ENCODE measurements around the gene SNRNP48.

DNA sequence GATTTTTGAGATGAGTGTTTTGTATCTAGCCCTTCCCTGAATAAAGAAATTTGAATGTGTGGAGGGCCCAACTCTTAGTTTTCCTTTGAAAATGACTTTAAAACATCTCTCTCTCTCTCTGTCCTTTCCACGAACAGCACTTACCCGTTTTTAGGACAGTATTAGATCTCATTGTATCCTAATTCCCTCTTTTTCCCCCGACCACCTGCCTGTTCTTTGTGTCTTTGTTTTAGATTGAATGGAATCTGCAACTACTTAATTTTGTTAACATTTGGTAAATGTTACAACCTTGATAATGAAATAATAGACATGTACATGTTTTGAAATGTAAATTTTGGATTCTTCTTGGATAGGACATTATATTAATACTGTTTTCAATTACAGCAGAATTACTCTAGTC lies 45.4 kb upstream of the SNRNP48 start:
- no peak for TF ChIP-seq EZH2phosphoT487 (IDR thresholded peaks at IDR 0.05; ENCODE audit: low read depth)
- TF ChIP-seq, protein P1, sequence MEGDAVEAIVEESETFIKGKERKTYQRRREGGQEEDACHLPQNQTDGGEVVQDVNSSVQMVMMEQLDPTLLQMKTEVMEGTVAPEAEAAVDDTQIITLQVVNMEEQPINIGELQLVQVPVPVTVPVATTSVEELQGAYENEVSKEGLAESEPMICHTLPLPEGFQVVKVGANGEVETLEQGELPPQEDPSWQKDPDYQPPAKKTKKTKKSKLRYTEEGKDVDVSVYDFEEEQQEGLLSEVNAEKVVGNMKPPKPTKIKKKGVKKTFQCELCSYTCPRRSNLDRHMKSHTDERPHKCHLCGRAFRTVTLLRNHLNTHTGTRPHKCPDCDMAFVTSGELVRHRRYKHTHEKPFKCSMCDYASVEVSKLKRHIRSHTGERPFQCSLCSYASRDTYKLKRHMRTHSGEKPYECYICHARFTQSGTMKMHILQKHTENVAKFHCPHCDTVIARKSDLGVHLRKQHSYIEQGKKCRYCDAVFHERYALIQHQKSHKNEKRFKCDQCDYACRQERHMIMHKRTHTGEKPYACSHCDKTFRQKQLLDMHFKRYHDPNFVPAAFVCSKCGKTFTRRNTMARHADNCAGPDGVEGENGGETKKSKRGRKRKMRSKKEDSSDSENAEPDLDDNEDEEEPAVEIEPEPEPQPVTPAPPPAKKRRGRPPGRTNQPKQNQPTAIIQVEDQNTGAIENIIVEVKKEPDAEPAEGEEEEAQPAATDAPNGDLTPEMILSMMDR (IDR thresholded peaks at IDR 0.05; ENCODE audit: low read depth, low read length): no peak

Data from OCI-LY3 (cell line).